HG03432 (cell line): Measurements from ENCODE around the gene EEF1AKMT2.
"Not testable (repeated sequence)": the region's sequence is repeated elsewhere in the genome, so short reads cannot be mapped to it uniquely, and the experiment has no call there.

Experiments used
- ATAC-seq: cut with Tn5 transposase; IDR thresholded peaks from one replicate; pipeline ENCODE4 v1.9.1; 2021; ENCODE audit warnings: mild to moderate bottlenecking, moderate library complexity; ENCODE audit not compliant: unreplicated experiment

EEF1AKMT2 gene

GRCh38 chr10:124756156-124756903 lies 35.4 kb downstream of the EEF1AKMT2 start:
- no peak for ATAC-seq

GRCh38 chr10:124755581-124755980 lies 36.1 kb downstream of the EEF1AKMT2 start:
- no peak for ATAC-seq

- ATAC-seq: no peak
Observed at GRCh38 chr10:124754227-124754626, 37.5 kb downstream of the EEF1AKMT2 start.

- ATAC-seq: peak; percentile 27
Observed at GRCh38 chr10:124748953-124749645, 42.6 kb downstream of the EEF1AKMT2 start.

GRCh38 chr10:124748166-124748565 lies 43.5 kb downstream of the EEF1AKMT2 start:
- ATAC-seq: no peak

GRCh38 chr10:124747745-124748144 lies 43.9 kb downstream of the EEF1AKMT2 start:
- no peak for ATAC-seq

GRCh38 chr10:124746992-124747391 lies 44.7 kb downstream of the EEF1AKMT2 start:
- ATAC-seq: no peak

GRCh38 chr10:124746447-124746846 lies 45.2 kb downstream of the EEF1AKMT2 start:
- ATAC-seq: not testable (repeated sequence)

GRCh38 chr10:124745673-124746072 lies 46.0 kb downstream of the EEF1AKMT2 start:
- no peak for ATAC-seq

- no peak for ATAC-seq
Observed at GRCh38 chr10:124745252-124745651, 46.4 kb downstream of the EEF1AKMT2 start.

- ATAC-seq: peak; percentile 77
Observed at GRCh38 chr10:124744102-124745050, 47.3 kb downstream of the EEF1AKMT2 start, which contains the start of gene FAM53B. Gene FAM53B (minus strand): TSS chr10:124744378. CDS start chr10:124706713, 37,665 bp downstream.

GRCh38 chr10:124743191-124744101 lies 48.2 kb downstream of the EEF1AKMT2 start:
- ATAC-seq: peak; percentile 12

GRCh38 chr10:124742413-124743190 lies 49.1 kb downstream of the EEF1AKMT2 start:
- no peak for ATAC-seq

- no peak for ATAC-seq
Observed at GRCh38 chr10:124741922-124742412, 49.7 kb downstream of the EEF1AKMT2 start.

GRCh38 chr10:124741281-124741921 lies 50.3 kb downstream of the EEF1AKMT2 start:
- ATAC-seq: peak; percentile 41

GRCh38 chr10:124740369-124741280 lies 51.1 kb downstream of the EEF1AKMT2 start:
- peak; percentile 25 for ATAC-seq

GRCh38 chr10:124739986-124740368 lies 51.7 kb downstream of the EEF1AKMT2 start:
- no peak for ATAC-seq
